GM20431 (cell line): ENCODE measurements around the gene WNT3A.

Source experiments
- in situ Hi-C: fragments of 300-500 bp; cut with MseI, MboI; formaldehyde crosslinking; loops from one replicate; pipeline ENCODE4 v1.15.0; 2020; ENCODE audit warnings: low sequenced_read_pairs; ENCODE audit not compliant: unreplicated experiment

Gene WNT3A

GRCh38 chr1:228105996-228106799 is 99.4 kb downstream of the WNT3A start:
- in situ Hi-C loops: no loop called here

GRCh38 chr1:228106800-228107054 is 99.9 kb downstream of the WNT3A start:
- in situ Hi-C loops: no loop called here

GRCh38 chr1:228107636-228108035 is 100.8 kb downstream of the WNT3A start:
- in situ Hi-C loops: no loop called here

GRCh38 chr1:228108055-228108690 is 101.4 kb downstream of the WNT3A start:
- in situ Hi-C loops: no loop called here

GRCh38 chr1:228108742-228109072 is 101.9 kb downstream of the WNT3A start:
- in situ Hi-C loops: no loop called here

- in situ Hi-C loops: no loop called here
These were observed 102.5 kb downstream of the WNT3A start, which contains the start of gene MRPL55 for GRCh38 chr1:228109073-228109961. Gene MRPL55 (minus strand): TSS chr1:228109299. CDS start chr1:228108260, 1,039 bp downstream.

GRCh38 chr1:228109962-228110488 is 103.2 kb downstream of the WNT3A start:
- in situ Hi-C loops: no loop called here

GRCh38 chr1:228110556-228110955 is 103.8 kb downstream of the WNT3A start:
- in situ Hi-C loops: no loop called here
